HCT116 (cell line): ENCODE results near the gene KCNMB1.

ENCODE experiments used
- CBX3 ChIP-seq: IDR thresholded peaks from 2 replicates; pipeline ENCODE4 v1.6.1; 2012; ENCODE audit warnings: low read depth
- CEBPB ChIP-seq: IDR thresholded peaks from 2 replicates; pipeline ENCODE4 v1.6.1; 2012; ENCODE audit warnings: low read depth
- EZH2phosphoT487 ChIP-seq: fragments of 200-600 bp; IDR thresholded peaks from 2 replicates; pipeline ENCODE4 v1.6.1; 2018; ENCODE audit warnings: antibody characterized with exemption, borderline replicate concordance
- POLR2A ChIP-seq: IDR thresholded peaks from 2 replicates; pipeline ENCODE4 v1.7.0; 2011; ENCODE audit warnings: borderline replicate concordance; ENCODE audit not compliant: insufficient read depth, insufficient read length; ENCODE audit errors: extremely low read depth
- POLR2AphosphoS5 ChIP-seq: IDR thresholded peaks from 2 replicates; pipeline ENCODE4 v1.6.1; 2011; ENCODE audit warnings: mild to moderate bottlenecking, low read depth, low read length, moderate library complexity
- REST ChIP-seq: IDR thresholded peaks from 2 replicates; pipeline ENCODE4 v1.6.1; 2012; ENCODE audit warnings: low read depth
- TF ChIP-seq, protein P1 (sequence below): IDR thresholded peaks from 2 replicates; pipeline ENCODE4 v1.6.1; 2011; ENCODE audit warnings: mild to moderate bottlenecking, low read length, moderate library complexity; ENCODE audit not compliant: insufficient replicate concordance; ENCODE audit errors: extremely low read depth
- TF ChIP-seq, protein P2 (sequence below), 3 experiments: fragments of 200-600 bp in 1 of 3; sonication (generic) in 1 of 3; IDR thresholded peaks in 2 of 3; conservative IDR thresholded peaks in 1 of 3; 2 replicates each; pipeline ENCODE4 v1.5.1; 2012 to 2017; ENCODE audit warnings: low read depth in 2 of 3, low read length in 2 of 3, antibody characterized with exemption in 1 of 3, borderline replicate concordance in 1 of 3, control low read depth in 1 of 3, mild to moderate bottlenecking in 1 of 3, mixed read lengths in 1 of 3, mixed run types in 1 of 3, moderate library complexity in 1 of 3; ENCODE audit not compliant: insufficient read depth in 1 of 3

DNA sequence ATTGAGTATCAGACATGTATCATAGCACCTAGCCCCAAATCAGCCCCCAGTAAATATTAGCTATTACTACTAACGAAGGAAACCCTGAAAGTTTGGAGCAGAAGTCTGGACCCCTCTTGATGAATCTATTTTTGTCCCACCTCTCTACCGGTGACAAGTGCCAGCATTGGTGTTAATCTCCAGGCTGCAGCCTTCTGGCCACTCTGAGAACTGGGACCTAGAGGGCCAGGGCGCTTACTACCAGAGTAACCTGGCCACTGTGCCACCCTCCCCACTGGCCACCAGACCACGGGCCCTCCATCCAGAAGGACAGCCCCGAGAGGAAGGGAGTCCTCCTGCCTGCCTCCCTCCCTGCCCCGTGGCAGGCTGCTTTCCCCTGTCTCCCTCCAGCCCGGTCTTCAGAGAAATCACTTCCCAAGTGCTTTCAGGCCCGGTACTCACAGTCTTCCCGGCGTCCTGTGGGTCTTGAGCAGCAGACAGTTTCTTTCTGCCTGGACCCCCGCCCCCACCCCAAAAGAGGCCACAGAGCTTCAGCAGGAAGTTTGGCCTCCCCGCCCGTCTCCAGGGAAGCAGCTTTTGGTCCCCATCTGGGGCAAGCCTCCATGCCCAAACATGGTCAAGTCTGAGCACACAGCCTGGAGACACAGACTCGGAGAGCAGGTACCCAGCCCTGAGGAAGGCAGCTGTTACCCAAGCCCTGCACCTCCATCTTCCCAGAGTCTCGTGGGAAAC is at the start of gene KCNMB1:
- TF ChIP-seq, protein P1, sequence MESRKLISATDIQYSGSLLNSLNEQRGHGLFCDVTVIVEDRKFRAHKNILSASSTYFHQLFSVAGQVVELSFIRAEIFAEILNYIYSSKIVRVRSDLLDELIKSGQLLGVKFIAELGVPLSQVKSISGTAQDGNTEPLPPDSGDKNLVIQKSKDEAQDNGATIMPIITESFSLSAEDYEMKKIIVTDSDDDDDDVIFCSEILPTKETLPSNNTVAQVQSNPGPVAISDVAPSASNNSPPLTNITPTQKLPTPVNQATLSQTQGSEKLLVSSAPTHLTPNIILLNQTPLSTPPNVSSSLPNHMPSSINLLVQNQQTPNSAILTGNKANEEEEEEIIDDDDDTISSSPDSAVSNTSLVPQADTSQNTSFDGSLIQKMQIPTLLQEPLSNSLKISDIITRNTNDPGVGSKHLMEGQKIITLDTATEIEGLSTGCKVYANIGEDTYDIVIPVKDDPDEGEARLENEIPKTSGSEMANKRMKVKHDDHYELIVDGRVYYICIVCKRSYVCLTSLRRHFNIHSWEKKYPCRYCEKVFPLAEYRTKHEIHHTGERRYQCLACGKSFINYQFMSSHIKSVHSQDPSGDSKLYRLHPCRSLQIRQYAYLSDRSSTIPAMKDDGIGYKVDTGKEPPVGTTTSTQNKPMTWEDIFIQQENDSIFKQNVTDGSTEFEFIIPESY: no peak
- no peak for TF ChIP-seq POLR2AphosphoS5
- TF ChIP-seq, protein P2, sequence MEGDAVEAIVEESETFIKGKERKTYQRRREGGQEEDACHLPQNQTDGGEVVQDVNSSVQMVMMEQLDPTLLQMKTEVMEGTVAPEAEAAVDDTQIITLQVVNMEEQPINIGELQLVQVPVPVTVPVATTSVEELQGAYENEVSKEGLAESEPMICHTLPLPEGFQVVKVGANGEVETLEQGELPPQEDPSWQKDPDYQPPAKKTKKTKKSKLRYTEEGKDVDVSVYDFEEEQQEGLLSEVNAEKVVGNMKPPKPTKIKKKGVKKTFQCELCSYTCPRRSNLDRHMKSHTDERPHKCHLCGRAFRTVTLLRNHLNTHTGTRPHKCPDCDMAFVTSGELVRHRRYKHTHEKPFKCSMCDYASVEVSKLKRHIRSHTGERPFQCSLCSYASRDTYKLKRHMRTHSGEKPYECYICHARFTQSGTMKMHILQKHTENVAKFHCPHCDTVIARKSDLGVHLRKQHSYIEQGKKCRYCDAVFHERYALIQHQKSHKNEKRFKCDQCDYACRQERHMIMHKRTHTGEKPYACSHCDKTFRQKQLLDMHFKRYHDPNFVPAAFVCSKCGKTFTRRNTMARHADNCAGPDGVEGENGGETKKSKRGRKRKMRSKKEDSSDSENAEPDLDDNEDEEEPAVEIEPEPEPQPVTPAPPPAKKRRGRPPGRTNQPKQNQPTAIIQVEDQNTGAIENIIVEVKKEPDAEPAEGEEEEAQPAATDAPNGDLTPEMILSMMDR (IDR thresholded peaks at IDR 0.05 in 2 of 3, conservative IDR thresholded peaks at IDR 0.05 in 1 of 3; ENCODE audit: borderline replicate concordance in 1 of 3, insufficient read depth in 1 of 3, low read depth in 2 of 3, low read length in 2 of 3): no peak
- TF ChIP-seq POLR2A: no peak
- no peak for TF ChIP-seq CEBPB
- no peak for TF ChIP-seq EZH2phosphoT487
- no peak for TF ChIP-seq REST
- no peak for TF ChIP-seq CBX3
